ENCODE data around the gene RAI1.

Gene RAI1

GRCh38 chr17:17793378-17794214 is 112.3 kb downstream of the RAI1 start:
- ChIA-PET POLR2A (no interaction called here), CTCF (interaction anchor here (1.0 to 3.6 kb wide), 3 partner anchors 8 to 19 kb away, joined by 3 to 22 read pairs (median 4); no protein-coding TSS in a partner anchor)
- TF ChIP-seq, protein P1, sequence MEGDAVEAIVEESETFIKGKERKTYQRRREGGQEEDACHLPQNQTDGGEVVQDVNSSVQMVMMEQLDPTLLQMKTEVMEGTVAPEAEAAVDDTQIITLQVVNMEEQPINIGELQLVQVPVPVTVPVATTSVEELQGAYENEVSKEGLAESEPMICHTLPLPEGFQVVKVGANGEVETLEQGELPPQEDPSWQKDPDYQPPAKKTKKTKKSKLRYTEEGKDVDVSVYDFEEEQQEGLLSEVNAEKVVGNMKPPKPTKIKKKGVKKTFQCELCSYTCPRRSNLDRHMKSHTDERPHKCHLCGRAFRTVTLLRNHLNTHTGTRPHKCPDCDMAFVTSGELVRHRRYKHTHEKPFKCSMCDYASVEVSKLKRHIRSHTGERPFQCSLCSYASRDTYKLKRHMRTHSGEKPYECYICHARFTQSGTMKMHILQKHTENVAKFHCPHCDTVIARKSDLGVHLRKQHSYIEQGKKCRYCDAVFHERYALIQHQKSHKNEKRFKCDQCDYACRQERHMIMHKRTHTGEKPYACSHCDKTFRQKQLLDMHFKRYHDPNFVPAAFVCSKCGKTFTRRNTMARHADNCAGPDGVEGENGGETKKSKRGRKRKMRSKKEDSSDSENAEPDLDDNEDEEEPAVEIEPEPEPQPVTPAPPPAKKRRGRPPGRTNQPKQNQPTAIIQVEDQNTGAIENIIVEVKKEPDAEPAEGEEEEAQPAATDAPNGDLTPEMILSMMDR (IDR thresholded peaks at IDR 0.05; ENCODE audit: control extremely low read depth, extremely low read depth, low read depth, missing control alignments) = no peak
- DNase-seq (ENCODE audit: extremely low spot score) = no peak

DNA sequence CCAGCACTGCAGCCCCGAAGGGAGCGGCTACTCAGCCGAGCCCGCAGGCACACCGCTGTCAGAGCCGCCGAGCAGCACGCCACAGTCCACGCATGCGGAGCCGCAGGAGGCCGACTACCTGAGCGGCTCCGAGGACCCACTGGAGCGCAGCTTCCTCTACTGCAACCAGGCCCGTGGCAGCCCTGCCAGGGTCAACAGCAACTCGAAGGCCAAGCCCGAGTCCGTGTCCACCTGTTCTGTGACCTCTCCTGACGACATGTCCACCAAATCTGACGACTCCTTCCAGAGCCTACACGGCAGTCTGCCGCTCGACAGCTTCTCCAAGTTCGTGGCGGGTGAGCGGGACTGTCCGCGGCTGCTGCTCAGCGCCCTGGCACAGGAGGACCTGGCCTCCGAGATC is 113.1 kb downstream of the RAI1 start:
- TF ChIP-seq, protein P1 (IDR thresholded peaks at IDR 0.05; ENCODE audit: control extremely low read depth, extremely low read depth, low read depth, missing control alignments) = no peak
- ChIA-PET POLR2A (no interaction called here), CTCF (interaction anchor here (1.5 to 3.6 kb wide), 3 partner anchors 15 to 20 kb away, joined by 3 to 22 read pairs (median 6); no protein-coding TSS in a partner anchor)
- DNase-seq (ENCODE audit: extremely low spot score) = no peak

DNA sequence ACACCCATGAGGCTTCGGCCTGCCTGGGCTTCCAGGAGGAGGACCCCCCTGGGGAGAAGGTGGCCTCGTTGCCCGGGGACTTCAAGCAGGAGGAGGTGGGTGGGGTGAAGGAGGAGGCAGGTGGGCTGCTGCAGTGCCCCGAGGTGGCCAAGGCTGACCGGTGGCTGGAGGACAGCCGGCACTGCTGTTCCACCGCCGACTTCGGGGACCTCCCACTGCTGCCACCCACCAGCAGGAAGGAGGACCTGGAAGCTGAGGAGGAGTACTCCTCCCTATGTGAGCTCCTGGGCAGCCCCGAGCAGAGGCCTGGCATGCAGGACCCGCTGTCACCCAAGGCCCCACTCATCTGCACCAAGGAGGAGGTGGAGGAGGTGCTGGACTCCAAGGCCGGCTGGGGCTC is 114.0 kb downstream of the RAI1 start:
- ChIA-PET CTCF (interaction anchor here (1.6 to 3.6 kb wide), 3 partner anchors 8 to 21 kb away, joined by 3 to 22 read pairs (median 6); no protein-coding TSS in a partner anchor), POLR2A (no interaction called here)

GRCh38 chr17:17795946-17796786 is 114.9 kb downstream of the RAI1 start:
- ChIA-PET CTCF (interaction anchor here (1.0 to 1.6 kb wide), 3 partner anchors 9 to 65 kb away, joined by 3 to 6 read pairs (median 3); no protein-coding TSS in a partner anchor), POLR2A (no interaction called here)
- no peak for DNase-seq (ENCODE audit: extremely low spot score)
- TF ChIP-seq, protein P1 (IDR thresholded peaks at IDR 0.05; ENCODE audit: control extremely low read depth, extremely low read depth, low read depth, missing control alignments) = no peak

More for the DNA sequence above, 114.0 kb downstream of the RAI1 start:
- no peak for DNase-seq (ENCODE audit: extremely low spot score)
- TF ChIP-seq, protein P1 (IDR thresholded peaks at IDR 0.05; ENCODE audit: control extremely low read depth, extremely low read depth, low read depth, missing control alignments) = no peak

DNA sequence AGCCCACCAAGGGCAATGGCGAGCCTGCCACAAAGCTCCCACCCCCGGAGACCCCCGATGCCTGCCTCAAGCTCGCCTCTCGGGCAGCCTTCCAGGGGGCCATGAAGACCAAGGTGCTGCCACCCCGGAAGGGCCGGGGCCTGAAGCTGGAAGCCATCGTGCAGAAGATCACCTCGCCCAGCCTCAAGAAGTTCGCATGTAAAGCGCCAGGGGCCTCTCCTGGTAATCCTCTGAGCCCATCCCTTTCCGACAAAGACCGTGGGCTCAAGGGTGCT is 115.5 kb downstream of the RAI1 start:
- TF ChIP-seq, protein P1 (IDR thresholded peaks at IDR 0.05; ENCODE audit: control extremely low read depth, extremely low read depth, low read depth, missing control alignments) = no peak
- no peak for DNase-seq (ENCODE audit: extremely low spot score)
- POLR2A ChIA-PET = no interaction called here
- CTCF ChIA-PET = interaction anchor here (1.0 to 1.6 kb wide), 2 partner anchors 9 to 65 kb away, joined by 3 read pairs; no protein-coding TSS in a partner anchor

DNA sequence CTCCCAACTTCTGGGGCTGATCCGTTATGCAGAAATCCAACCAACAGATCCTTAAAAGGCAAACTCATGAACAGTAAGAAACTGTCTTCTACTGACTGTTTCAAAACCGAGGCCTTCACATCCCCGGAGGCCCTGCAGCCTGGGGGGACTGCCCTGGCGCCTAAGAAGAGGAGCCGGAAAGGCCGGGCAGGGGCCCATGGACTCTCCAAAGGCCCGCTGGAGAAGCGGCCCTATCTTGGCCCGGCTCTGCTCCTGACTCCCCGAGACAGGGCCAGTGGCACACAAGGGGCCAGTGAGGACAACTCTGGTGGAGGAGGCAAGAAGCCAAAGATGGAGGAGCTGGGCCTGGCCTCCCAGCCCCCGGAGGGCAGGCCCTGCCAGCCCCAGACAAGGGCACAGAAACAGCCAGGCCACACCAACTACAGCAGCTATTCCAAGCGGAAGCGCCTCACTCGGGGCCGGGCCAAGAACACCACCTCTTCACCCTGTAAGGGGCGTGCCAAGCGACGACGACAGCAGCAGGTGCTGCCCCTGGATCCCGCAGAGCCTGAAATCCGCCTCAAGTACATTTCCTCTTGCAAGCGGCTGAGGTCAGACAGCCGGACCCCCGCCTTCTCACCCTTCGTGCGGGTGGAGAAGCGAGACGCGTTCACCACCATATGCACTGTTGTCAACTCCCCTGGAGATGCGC is 116.0 kb downstream of the RAI1 start:
- ChIA-PET CTCF (interaction anchor here (1.0 kb wide), 1 partner anchor 64 kb away, joined by 3 read pairs; no protein-coding TSS in a partner anchor), POLR2A (no interaction called here)
- TF ChIP-seq, protein P1 (IDR thresholded peaks at IDR 0.05; ENCODE audit: control extremely low read depth, extremely low read depth, low read depth, missing control alignments) = no peak
- no peak for DNase-seq (ENCODE audit: extremely low spot score)

Data from GM10248 (cell line).